ENCODE data around the gene HIRIP3. TPM values are rescaled to one million over a fixed set of nuclear protein-coding genes. Genes with fewer than 3 reads are reported as not detected.

The HIRIP3 gene
- total RNA-seq, 6 experiments from 2014 or later, result 5.2 to 12.9 (median 9.0) TPM

DNA sequence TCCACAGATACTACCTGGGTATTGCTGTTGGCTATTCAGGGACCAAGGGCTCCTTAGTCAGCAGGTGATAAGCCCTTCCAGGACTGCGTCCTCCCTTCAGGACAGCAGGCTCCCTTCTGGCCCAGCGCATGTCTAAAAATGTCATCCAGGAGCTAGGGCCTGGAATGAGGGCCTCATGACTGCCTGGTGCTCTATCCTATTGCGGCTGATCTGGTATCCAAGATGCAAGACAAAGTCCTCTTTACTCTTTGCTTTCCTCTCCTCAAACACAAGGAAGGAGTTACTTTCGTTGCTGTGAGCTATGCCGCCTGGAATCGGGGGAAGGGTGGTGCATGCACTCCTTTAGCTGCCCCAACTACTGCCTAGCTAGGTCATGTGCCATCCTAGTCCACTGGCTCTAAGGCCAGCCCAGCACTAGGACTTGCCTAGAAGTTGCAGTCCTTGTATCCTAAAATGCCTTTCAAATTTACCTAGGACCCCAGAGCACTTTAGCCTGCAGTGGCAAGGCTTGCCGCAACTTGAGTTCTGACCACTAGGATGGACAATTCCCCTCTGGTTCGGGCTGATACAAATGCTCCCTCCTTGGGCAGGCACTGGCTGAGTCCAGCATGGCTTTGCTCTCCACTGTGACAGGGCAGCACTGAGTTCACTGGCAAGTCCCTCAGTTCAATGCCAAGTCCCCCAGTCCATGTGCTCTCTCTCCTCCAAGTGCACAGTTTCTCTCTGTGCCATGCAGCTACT is 43.6 kb downstream of the HIRIP3 start:
- intact Hi-C loops (cut with DNase I), result no loop called here
- no peaks in the 10 kb centered on the region for H3K27me3 ChIP-seq
- no peak for DNase-seq
- no peaks in the 10 kb centered on the region for H3K4me1 ChIP-seq
- no peak overlapping the region for H3K4me3 ChIP-seq
- H3K9me3 ChIP-seq, result no peaks in the 10 kb centered on the region
- no peaks in the 10 kb centered on the region for H3K36me3 ChIP-seq
- H3K27ac ChIP-seq, result no peak overlapping the region
- 80% methylated on average over 5 of the region's 8 CpGs for WGBS (ENCODE audit: insufficient coverage, low coverage, low lambda C conversion rate, missing lambda C conversion rate)
- ATAC-seq, result no peak
- TF ChIP-seq, protein P1, sequence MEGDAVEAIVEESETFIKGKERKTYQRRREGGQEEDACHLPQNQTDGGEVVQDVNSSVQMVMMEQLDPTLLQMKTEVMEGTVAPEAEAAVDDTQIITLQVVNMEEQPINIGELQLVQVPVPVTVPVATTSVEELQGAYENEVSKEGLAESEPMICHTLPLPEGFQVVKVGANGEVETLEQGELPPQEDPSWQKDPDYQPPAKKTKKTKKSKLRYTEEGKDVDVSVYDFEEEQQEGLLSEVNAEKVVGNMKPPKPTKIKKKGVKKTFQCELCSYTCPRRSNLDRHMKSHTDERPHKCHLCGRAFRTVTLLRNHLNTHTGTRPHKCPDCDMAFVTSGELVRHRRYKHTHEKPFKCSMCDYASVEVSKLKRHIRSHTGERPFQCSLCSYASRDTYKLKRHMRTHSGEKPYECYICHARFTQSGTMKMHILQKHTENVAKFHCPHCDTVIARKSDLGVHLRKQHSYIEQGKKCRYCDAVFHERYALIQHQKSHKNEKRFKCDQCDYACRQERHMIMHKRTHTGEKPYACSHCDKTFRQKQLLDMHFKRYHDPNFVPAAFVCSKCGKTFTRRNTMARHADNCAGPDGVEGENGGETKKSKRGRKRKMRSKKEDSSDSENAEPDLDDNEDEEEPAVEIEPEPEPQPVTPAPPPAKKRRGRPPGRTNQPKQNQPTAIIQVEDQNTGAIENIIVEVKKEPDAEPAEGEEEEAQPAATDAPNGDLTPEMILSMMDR (IDR thresholded peaks at IDR 0.05), result no peak
- TF ChIP-seq POLR2A (IDR thresholded peaks at IDR 0.05), result no peak

GRCh38 chr16:29950806-29951461 is 44.5 kb downstream of the HIRIP3 start:
- TF ChIP-seq POLR2A (IDR thresholded peaks at IDR 0.05), result no peak
- TF ChIP-seq, protein P1 (IDR thresholded peaks at IDR 0.05), result no peak
- Histone ChIP-seq H3K27ac (no peak overlapping the region), H3K9me3 (no peaks in the 10 kb centered on the region), H3K4me1 (no peaks in the 10 kb centered on the region), H3K36me3 (no peaks in the 10 kb centered on the region), H3K27me3 (no peaks in the 10 kb centered on the region), H3K4me3 (no peak overlapping the region)
- no peak for ATAC-seq
- WGBS (ENCODE audit: insufficient coverage, low coverage, low lambda C conversion rate, missing lambda C conversion rate), result 80% methylated on average over 2 of the region's 4 CpGs
- intact Hi-C loops (cut with DNase I), result no loop called here
- no peak for DNase-seq

GRCh38 chr16:29947897-29948296 is 47.5 kb downstream of the HIRIP3 start:
- no peaks in the 10 kb centered on the region for H3K9me3 ChIP-seq
- WGBS (ENCODE audit: insufficient coverage, low coverage, low lambda C conversion rate, missing lambda C conversion rate), result 57% methylated on average over 2 of the region's 2 CpGs
- no peak overlapping the region for H3K27ac ChIP-seq
- no peak for TF ChIP-seq POLR2A (IDR thresholded peaks at IDR 0.05)
- TF ChIP-seq, protein P1 (IDR thresholded peaks at IDR 0.05), result no peak
- no peaks in the 10 kb centered on the region for H3K4me1 ChIP-seq
- intact Hi-C loops (cut with DNase I), result no loop called here
- no peaks in the 10 kb centered on the region for H3K27me3 ChIP-seq
- no peaks in the 10 kb centered on the region for H3K36me3 ChIP-seq
- H3K4me3 ChIP-seq, result no peak overlapping the region
- DNase-seq (no peak), ATAC-seq (no peak)

DNA sequence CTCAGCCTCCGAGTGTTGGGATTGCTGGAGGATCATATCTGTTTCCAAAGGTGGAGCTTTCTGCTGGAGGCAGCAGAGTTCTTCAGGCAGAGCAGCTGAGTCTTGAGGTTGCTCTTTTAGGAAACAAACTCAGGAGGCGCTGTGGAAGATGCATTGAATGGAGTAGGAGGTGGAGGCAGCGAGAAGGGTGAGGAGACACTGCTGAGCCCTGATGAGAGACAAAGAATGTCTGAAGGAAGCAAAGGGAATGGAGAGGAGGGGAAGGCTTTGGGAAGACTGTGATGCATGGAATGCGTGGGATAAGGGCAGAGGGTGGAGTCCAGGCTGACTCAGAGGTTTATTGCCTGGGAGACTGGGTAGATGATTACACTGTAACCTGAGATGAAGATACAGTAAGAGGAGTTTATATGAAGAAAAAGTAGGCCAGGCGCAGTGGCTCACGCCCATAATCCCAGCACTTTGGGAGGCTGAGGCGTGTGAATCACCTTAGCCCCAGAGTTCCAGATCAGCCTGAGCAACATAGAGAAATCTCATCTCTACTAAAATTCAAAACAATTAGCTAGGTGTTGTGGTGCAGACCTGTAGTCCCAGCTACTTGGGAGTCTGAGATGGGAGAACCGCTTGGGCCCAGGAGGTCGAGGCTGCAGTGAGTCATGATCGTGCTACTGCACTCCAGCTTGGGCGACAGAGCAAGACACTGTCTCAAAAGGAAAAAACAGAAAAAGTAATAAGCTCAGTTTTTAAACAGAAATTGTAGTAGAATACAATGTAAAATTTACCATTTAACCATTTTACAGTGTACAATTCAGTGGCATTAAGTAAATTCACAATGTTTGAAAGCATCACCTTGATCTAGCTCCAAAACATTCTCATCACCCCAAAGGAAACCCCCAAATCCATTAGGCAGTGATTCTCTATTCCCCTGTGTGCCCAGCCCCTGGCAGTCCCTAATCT is 51.3 kb downstream of the HIRIP3 start:
- TF ChIP-seq POLR2A (IDR thresholded peaks at IDR 0.05), result no peak
- TF ChIP-seq, protein P1 (IDR thresholded peaks at IDR 0.05), result no peak
- ATAC-seq, result peak in 2 of 4 donors; percentile 35 to 78
- no peak for DNase-seq
- no peaks in the 10 kb centered on the region for H3K9me3 ChIP-seq
- no peaks in the 10 kb centered on the region for H3K36me3 ChIP-seq
- H3K27ac ChIP-seq, result no peak overlapping the region
- no peaks in the 10 kb centered on the region for H3K27me3 ChIP-seq
- WGBS (ENCODE audit: insufficient coverage, low coverage, low lambda C conversion rate, missing lambda C conversion rate), result 74% methylated on average over 11 of the region's 11 CpGs
- H3K4me3 ChIP-seq, result no peak overlapping the region
- no peaks in the 10 kb centered on the region for H3K4me1 ChIP-seq
- intact Hi-C loops (cut with DNase I), result no loop called here

Other genes with a start within 250 kb of the HIRIP3 start
- gene C16orf54, start 249.6 kb downstream of the HIRIP3 start, total RNA-seq, result 1 to 10 TPM in 1 of 6 experiments, under 1 TPM in 5; 0.40 to 1.2 (median 0.66) TPM
- 1 to 10 TPM in 4 of 6 experiments, under 1 TPM in 2; 0.06 to 3.1 (median 1.1) TPM for gene ZG16, start 217.4 kb downstream of the HIRIP3 start, total RNA-seq
- gene KIF22, start 204.9 kb downstream of the HIRIP3 start, total RNA-seq, result 10 to 100 TPM in 5 of 6 experiments, 1 to 10 TPM in 1; 9.8 to 27.1 (median 24.7) TPM
- 100 to 1,000 TPM in 1 of 6 experiments, 10 to 100 TPM in 5; 42.9 to 106 (median 60.7) TPM for gene MAZ, start 189.1 kb downstream of the HIRIP3 start, total RNA-seq
- gene PRRT2, start 183.4 kb downstream of the HIRIP3 start, total RNA-seq, result under 1 TPM in 4 of 6 experiments, not detected in 2; 0.15 to 0.98 (median 0.51) TPM
- gene PAGR1, start 179.5 kb downstream of the HIRIP3 start, total RNA-seq, result 10 to 100 TPM in 5 of 6 experiments, 1 to 10 TPM in 1; 8.5 to 26.1 (median 11.5) TPM
- gene MVP, start 175.2 kb downstream of the HIRIP3 start, total RNA-seq, result 100 to 1,000 TPM in 2 of 6 experiments, 10 to 100 TPM in 4; 37.4 to 112 (median 77.8) TPM
- 10 to 100 TPM; 35.1 to 96.6 (median 58.2) TPM for gene CDIPT, start 132.4 kb downstream of the HIRIP3 start, total RNA-seq
- gene SEZ6L2, start 96.1 kb downstream of the HIRIP3 start, total RNA-seq, result under 1 TPM; 0.15 to 0.56 (median 0.32) TPM
- under 1 TPM in 2 of 6 experiments, not detected in 4; 0.38 to 0.50 TPM for gene ASPHD1, start 95.1 kb downstream of the HIRIP3 start, total RNA-seq
- 10 to 100 TPM in 1 of 6 experiments, 1 to 10 TPM in 5; 5.4 to 13.5 (median 7.2) TPM for gene KCTD13, start 69.4 kb downstream of the HIRIP3 start, total RNA-seq
- 10 to 100 TPM; 49.9 to 75.9 (median 57.1) TPM for gene TMEM219, start 33.5 kb downstream of the HIRIP3 start, total RNA-seq
- gene TAOK2, start 21.7 kb downstream of the HIRIP3 start, total RNA-seq, result 10 to 100 TPM; 15.8 to 19.6 (median 17.2) TPM
- 10 to 100 TPM; 22.3 to 45.8 (median 33.2) TPM for gene INO80E, start 624 bp upstream of the HIRIP3 start, total RNA-seq
- gene DOC2A, start 15.4 kb upstream of the HIRIP3 start, total RNA-seq, result under 1 TPM in 3 of 6 experiments, not detected in 3; 0.16 to 0.66 (median 0.33) TPM
- gene C16orf92, start 27.6 kb upstream of the HIRIP3 start, total RNA-seq, result not detected
- gene TLCD3B, start 35.7 kb upstream of the HIRIP3 start, total RNA-seq, result not detected
- 100 to 1,000 TPM; 113 to 580 (median 345) TPM for gene ALDOA, start 70.1 kb upstream of the HIRIP3 start, total RNA-seq
- 10 to 100 TPM; 43.1 to 59.7 (median 47.0) TPM for gene PPP4C, start 80.4 kb upstream of the HIRIP3 start, total RNA-seq
- gene TBX6, start 96.3 kb upstream of the HIRIP3 start, total RNA-seq, result under 1 TPM; 0.37 to 0.68 (median 0.42) TPM
- 10 to 100 TPM; 13.5 to 46.5 (median 21.9) TPM for gene YPEL3, start 100.6 kb upstream of the HIRIP3 start, total RNA-seq
- gene GDPD3, start 117.9 kb upstream of the HIRIP3 start, total RNA-seq, result 1 to 10 TPM in 4 of 6 experiments, under 1 TPM in 1, not detected in 1; 0.19 to 2.3 (median 2.3) TPM
- 10 to 100 TPM in 5 of 6 experiments, 1 to 10 TPM in 1; 7.4 to 24.1 (median 16.0) TPM for gene MAPK3, start 127.6 kb upstream of the HIRIP3 start, total RNA-seq
- 10 to 100 TPM in 1 of 6 experiments, 1 to 10 TPM in 5; 7.0 to 15.2 (median 7.9) TPM for gene CORO1A, start 188.0 kb upstream of the HIRIP3 start, total RNA-seq
- gene BOLA2B, start 198.0 kb upstream of the HIRIP3 start, total RNA-seq, result 100 to 1,000 TPM in 1 of 6 experiments, 10 to 100 TPM in 5; 22.9 to 139 (median 25.6) TPM
- gene SLX1A, start 198.3 kb upstream of the HIRIP3 start, total RNA-seq, result 10 to 100 TPM; 15.5 to 83.2 (median 36.4) TPM
- 10 to 100 TPM in 5 of 6 experiments, 1 to 10 TPM in 1; 8.5 to 29.0 (median 11.9) TPM for gene SULT1A3, start 203.6 kb upstream of the HIRIP3 start, total RNA-seq

Data from right lobe of liver (tissue), 6 donors.